Small intestine (tissue), 7 donors: ENCODE measurements around the gene CPVL. TPM values are rescaled to one million over a fixed set of nuclear protein-coding genes. Genes with fewer than 3 reads are reported as not detected.

Source experiments
- DNase-seq, 2 donors: peaks; one replicate each; pipeline versions ENCODE4 v3.0.0 to v3.0.0-alpha.2; 2013
- FAIRE-seq: peaks from 2 replicates; lab custom pipeline; 2012; peaks lifted over from hg19 to GRCh38; lab: Jason Lieb, UNC
- H3K27ac ChIP-seq, 3 donors: one replicate each; pipeline ENCODE4 v1.5.1; 2013; ENCODE audit warnings: low read length in 2 of 3, mild to moderate bottlenecking in 2 of 3, control low read depth in 1 of 3, inconsistent platforms in 1 of 3, low read depth in 1 of 3, moderate library complexity in 1 of 3
- H3K27me3 ChIP-seq, 3 donors: one replicate each; pipeline ENCODE4 v1.6.1; 2013; ENCODE audit warnings: low read length in 3 of 3, inconsistent platforms in 1 of 3; ENCODE audit not compliant: control insufficient read depth in 3 of 3, insufficient read depth in 3 of 3
- H3K36me3 ChIP-seq, 3 donors: one replicate each; pipeline ENCODE4 v1.6.1; 2013; ENCODE audit warnings: low read length in 3 of 3, inconsistent platforms in 1 of 3, low read depth in 1 of 3, mild to moderate bottlenecking in 1 of 3, moderate library complexity in 1 of 3; ENCODE audit not compliant: control insufficient read depth in 3 of 3, insufficient read depth in 2 of 3
- H3K4me1 ChIP-seq, 3 donors: one replicate each; pipeline ENCODE4 v1.6.1; 2013; ENCODE audit warnings: low read length in 2 of 3, inconsistent platforms in 1 of 3, low read depth in 1 of 3, mild to moderate bottlenecking in 1 of 3, moderate library complexity in 1 of 3; ENCODE audit not compliant: control insufficient read depth in 3 of 3, insufficient read depth in 2 of 3
- H3K4me3 ChIP-seq, 3 donors: one replicate each; pipeline ENCODE4 v1.5.1; 2013; ENCODE audit warnings: low read length in 3 of 3, control low read depth in 1 of 3, inconsistent platforms in 1 of 3, low read depth in 1 of 3, mild to moderate bottlenecking in 1 of 3, moderate library complexity in 1 of 3
- H3K9me3 ChIP-seq, 2 donors: one replicate each; pipeline ENCODE4 v1.6.1; 2013; ENCODE audit warnings: low read depth in 1 of 2, low read length in 1 of 2; ENCODE audit not compliant: control insufficient read depth in 2 of 2, insufficient read depth in 1 of 2
- WGBS, 3 donors: extraction: QIAGEN DNeasy Blood & Tissue Kit; methylation state at CpG; one replicate each; pipeline ENCODE4 v1.1.7; 2013; 5-methylcytosine and 5-hydroxymethylcytosine counted together
- polyA plus RNA-seq, 4 donors: library from polyadenylated mRNA; stranded (reverse) in 3 of 4; unstranded in 1 of 4; fragments of 200-250 nt in 3 of 4; fragments of 120-200 nt in 1 of 4; gene quantifications; one replicate each; pipeline versions ENCODE4 v1.2.1 to v1.2.3, GENCODE V29; 2013
- donor health status: healthy with polysubstance abuse.
- donor health status: control.
- donor health status: control.
- donor health status: Bipolar disorder and iron deficiency.
- donor health status: healthy.

Gene CPVL
- polyA plus RNA-seq, 4 donors, result 1.8 to 320 (median 11.2) TPM

GRCh38 chr7:29019387-29019786 lies 127.0 kb downstream of the CPVL start:
- Histone ChIP-seq H3K4me3 (no peak overlapping the region), H3K4me1 (no peaks in the 10 kb centered on the region), H3K27ac (no peak overlapping the region), H3K9me3 (peaks cover 0 to 24% of the 10 kb centered on the region in 2 donors), H3K36me3 (peaks cover 0 to 25% (median 0%) of the 10 kb centered on the region in 3 donors), H3K27me3 (no peaks in the 10 kb centered on the region)
- no peak for DNase-seq
- no peak for FAIRE-seq
- WGBS, 3 donors, result 72 to 73% (median 72%) methylated on average over 6 of the region's 6 CpGs

- DNase-seq (no peak), FAIRE-seq (no peak)
- Histone ChIP-seq H3K4me3 (no peak overlapping the region), H3K27me3 (no peaks in the 10 kb centered on the region), H3K4me1 (no peaks in the 10 kb centered on the region), H3K9me3 (peaks cover 0 to 16% of the 10 kb centered on the region in 2 donors), H3K27ac (no peak overlapping the region), H3K36me3 (peaks cover 0 to 20% (median 0%) of the 10 kb centered on the region in 3 donors)
- WGBS, 3 donors, result 61 to 85% (median 76%) methylated on average over 2 of the region's 2 CpGs
Measured at GRCh38 chr7:29017713-29018112, 128.6 kb downstream of the CPVL start.

- no peak overlapping the region for H3K4me3 ChIP-seq
- FAIRE-seq (no peak), DNase-seq (no peak)
- H3K27me3 ChIP-seq, result no peaks in the 10 kb centered on the region
- no peaks in the 10 kb centered on the region for H3K9me3 ChIP-seq
- WGBS, 3 donors, result 89 to 96% (median 94%) methylated on average over 3 of the region's 3 CpGs
- no peak overlapping the region for H3K27ac ChIP-seq
- no peaks in the 10 kb centered on the region for H3K4me1 ChIP-seq
- H3K36me3 ChIP-seq, result peaks cover 0 to 6% (median 0%) of the 10 kb centered on the region in 3 donors
Measured at GRCh38 chr7:29014725-29015124, 131.6 kb downstream of the CPVL start.

DNA sequence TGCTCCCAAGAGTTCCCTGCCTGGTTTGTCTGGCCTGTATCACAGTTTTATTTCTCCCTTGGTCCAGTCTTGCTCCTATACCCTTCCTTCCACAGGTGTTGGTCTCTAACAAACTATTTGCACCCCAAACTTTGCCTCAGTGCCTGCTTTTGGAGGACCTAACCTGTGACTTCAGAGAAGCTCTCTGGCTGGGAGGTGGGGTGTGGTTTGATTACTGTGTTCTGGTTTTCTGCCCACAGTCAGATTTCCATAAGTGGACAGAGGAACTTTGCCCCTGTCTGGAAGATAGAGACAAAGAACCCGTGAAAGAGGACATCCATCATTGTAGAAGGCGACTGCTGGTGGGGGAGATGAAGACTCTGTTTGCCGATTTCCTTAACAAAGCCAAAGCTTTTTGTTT lies 132.4 kb downstream of the CPVL start:
- Histone ChIP-seq H3K36me3 (peaks cover 0 to 6% (median 0%) of the 10 kb centered on the region in 3 donors), H3K27me3 (no peaks in the 10 kb centered on the region), H3K4me3 (no peak overlapping the region), H3K9me3 (no peaks in the 10 kb centered on the region), H3K27ac (no peak overlapping the region), H3K4me1 (no peaks in the 10 kb centered on the region)
- no peak for DNase-seq
- 42 to 61% (median 57%) methylated on average over 3 of the region's 3 CpGs for WGBS, 3 donors
- no peak for FAIRE-seq

DNA sequence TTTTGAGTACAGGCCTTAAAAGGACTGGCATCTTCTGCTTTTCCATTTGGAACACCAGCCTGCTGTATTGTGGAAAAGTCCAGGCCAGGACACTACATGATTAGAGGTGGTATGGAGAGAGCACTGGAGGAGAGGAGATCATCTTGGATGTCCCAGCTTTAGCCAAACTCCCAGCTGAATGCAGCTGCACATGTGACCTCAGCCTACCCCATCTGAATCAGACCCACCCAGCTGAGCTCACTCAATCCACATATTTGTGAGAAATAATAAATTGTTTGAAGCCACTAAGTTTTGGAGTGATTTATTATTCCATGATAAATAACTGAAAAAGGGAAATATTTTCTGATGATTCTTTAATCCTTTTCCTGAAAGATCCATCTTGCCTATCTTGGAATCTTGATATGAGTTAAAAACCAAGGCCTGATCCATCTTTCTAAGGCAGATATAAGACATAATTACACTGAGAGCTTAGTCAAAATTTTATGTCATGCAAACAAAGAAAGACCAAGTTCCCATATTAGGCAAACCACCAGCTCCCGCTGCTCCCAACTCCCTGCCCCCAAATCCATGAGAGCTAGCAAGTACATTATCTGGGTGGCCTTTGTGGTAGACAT lies 133.1 kb downstream of the CPVL start:
- Histone ChIP-seq H3K27me3 (no peaks in the 10 kb centered on the region), H3K9me3 (no peaks in the 10 kb centered on the region), H3K4me1 (no peaks in the 10 kb centered on the region), H3K27ac (no peak overlapping the region), H3K36me3 (peaks cover 0 to 6% (median 0%) of the 10 kb centered on the region in 3 donors), H3K4me3 (no peak overlapping the region)
- FAIRE-seq, result no peak
- DNase-seq, result no peak
- 73 to 92% (median 87%) methylated on average over 1 of the region's 1 CpG for WGBS, 3 donors

DNA sequence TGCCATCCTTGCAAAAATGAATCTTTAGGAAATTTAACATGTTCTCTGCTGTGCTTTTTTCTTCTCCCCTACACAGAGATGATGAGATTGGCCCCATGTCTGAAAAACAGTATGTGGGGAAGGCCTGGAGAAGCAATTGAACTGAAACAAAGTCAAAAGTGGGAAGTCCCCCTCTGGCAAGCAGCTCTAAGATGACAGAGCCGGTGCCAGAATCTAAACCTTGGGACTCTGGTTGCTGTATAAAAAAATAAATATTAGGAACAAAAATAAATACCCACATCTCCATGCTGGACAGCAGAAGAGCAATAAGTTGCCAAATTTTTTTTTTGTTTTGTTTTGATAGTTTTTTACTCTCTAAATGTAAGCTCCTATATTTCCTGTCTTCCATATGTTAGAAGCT lies 136.4 kb downstream of the CPVL start:
- FAIRE-seq, result no peak
- DNase-seq, result no peak
- H3K36me3 ChIP-seq, result no peaks in the 10 kb centered on the region

DNA sequence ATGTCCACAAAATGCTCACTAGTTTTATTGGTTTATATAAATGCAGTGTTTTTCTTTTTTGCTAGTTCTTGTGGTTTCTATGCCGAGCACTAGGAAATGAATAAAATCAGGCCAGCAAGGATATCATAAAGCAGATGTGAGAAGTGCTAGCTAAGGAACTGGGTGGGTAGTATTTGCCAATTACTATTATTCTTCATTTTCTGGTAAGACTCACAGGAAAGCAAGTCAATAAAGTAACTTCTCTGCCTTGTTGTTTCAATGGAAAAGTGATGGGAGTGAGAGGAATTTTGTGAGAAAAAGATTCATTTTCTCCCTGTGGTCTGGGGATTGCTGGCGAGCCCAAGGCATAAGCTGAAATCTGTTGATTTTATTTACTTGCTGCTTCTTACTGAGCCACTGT lies 137.7 kb downstream of the CPVL start:
- peaks cover 0 to 9% of the 10 kb centered on the region in 2 donors for H3K9me3 ChIP-seq
- DNase-seq, result no peak
- no peak overlapping the region for H3K27ac ChIP-seq
- peaks cover 0 to 3% (median 2%) of the 10 kb centered on the region in 3 donors for H3K4me1 ChIP-seq
- H3K27me3 ChIP-seq, result no peaks in the 10 kb centered on the region
- no peak for FAIRE-seq
- WGBS, 3 donors, result 85 to 96% (median 87%) methylated on average over 2 of the region's 2 CpGs
- no peaks in the 10 kb centered on the region for H3K36me3 ChIP-seq
- H3K4me3 ChIP-seq, result no peak overlapping the region

More for the DNA sequence above, 136.4 kb downstream of the CPVL start:
- Histone ChIP-seq H3K4me3 (no peak overlapping the region), H3K27ac (no peak overlapping the region), H3K4me1 (peaks cover 0 to 3% (median 2%) of the 10 kb centered on the region in 3 donors), H3K9me3 (peaks cover 0 to 9% of the 10 kb centered on the region in 2 donors), H3K27me3 (no peaks in the 10 kb centered on the region)
- WGBS, 3 donors, result 62 to 91% (median 87%) methylated on average over 1 of the region's 1 CpG

GRCh38 chr7:29007127-29007526 lies 139.2 kb downstream of the CPVL start:
- Histone ChIP-seq H3K4me1 (peaks cover 0 to 3% (median 2%) of the 10 kb centered on the region in 3 donors), H3K4me3 (no peak overlapping the region), H3K27ac (no peak overlapping the region), H3K27me3 (no peaks in the 10 kb centered on the region), H3K36me3 (no peaks in the 10 kb centered on the region), H3K9me3 (peaks cover 0 to 9% of the 10 kb centered on the region in 2 donors)
- DNase-seq (no peak), FAIRE-seq (no peak)
- WGBS, 3 donors, result 75 to 94% (median 88%) methylated on average over 2 of the region's 2 CpGs

DNA sequence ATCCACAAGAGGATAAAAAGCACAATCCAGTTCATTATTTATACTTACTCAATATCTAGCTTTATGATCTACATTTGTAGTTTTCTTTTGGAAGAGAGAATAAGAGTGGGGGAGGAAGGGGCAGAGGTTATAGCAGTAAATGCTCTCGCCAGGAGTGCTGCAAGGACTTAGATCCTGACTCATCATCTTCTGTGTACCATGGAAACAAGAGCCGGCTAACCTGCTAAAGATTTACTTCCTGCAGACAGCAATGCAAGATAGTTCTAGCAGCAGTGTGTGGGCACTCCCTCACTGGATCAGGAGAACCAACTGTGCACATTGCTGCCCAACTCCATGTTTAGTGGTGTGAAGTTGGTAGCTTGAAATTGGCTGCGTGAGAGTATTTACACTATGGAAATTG lies 140.5 kb downstream of the CPVL start:
- WGBS, 3 donors, result 40 to 58% (median 45%) methylated on average over 3 of the region's 3 CpGs
- peak; percentile 34 to 64 for DNase-seq
- no peak overlapping the region for H3K27ac ChIP-seq
- no peaks in the 10 kb centered on the region for H3K27me3 ChIP-seq
- H3K4me1 ChIP-seq, result peaks cover 0 to 3% (median 2%) of the 10 kb centered on the region in 3 donors
- H3K4me3 ChIP-seq, result no peak overlapping the region
- no peaks in the 10 kb centered on the region for H3K36me3 ChIP-seq
- H3K9me3 ChIP-seq, result peaks cover 0 to 9% of the 10 kb centered on the region in 2 donors
- no peak for FAIRE-seq
